Tibial artery (tissue), 4 donors: ENCODE data around the gene IGF1R.
A peak's percentile ranks its signal among the peaks of the same experiment; 100 is the strongest.

Source experiments
- DNase-seq, 2 donors: peaks; one replicate each; pipeline ENCODE4 v3.0.0-alpha.2; 2019
- H3K27ac ChIP-seq, 2 donors: fragments of 200-600 bp; sonication (generic) in 1 of 2; 1 replicate in 1 of 2; 2 replicates in 1 of 2; pipeline ENCODE4 v1.5.1; 2018 to 2019; ENCODE audit warnings: mild to moderate bottlenecking in 1 of 2
- H3K27me3 ChIP-seq, 2 donors: fragments of 200-600 bp; sonication (generic) in 1 of 2; one replicate each; pipeline versions ENCODE4 v1.5.1 to v1.6.0; 2016 to 2019
- H3K36me3 ChIP-seq, 3 donors: fragments of 200-600 bp; sonication (generic) in 2 of 3; one replicate each; pipeline ENCODE4 v1.5.1; 2016 to 2019; ENCODE audit warnings: mild to moderate bottlenecking in 2 of 3
- H3K4me1 ChIP-seq, 4 donors: fragments of 200-600 bp; sonication (generic) in 2 of 4; 1 replicate in 3 of 4; 2 replicates in 1 of 4; pipeline ENCODE4 v1.5.1; 2016 to 2019
- H3K4me3 ChIP-seq, 2 donors: fragments of 200-600 bp; sonication (generic) in 1 of 2; 1 replicate in 1 of 2; 2 replicates in 1 of 2; pipeline ENCODE4 v1.5.1; 2018 to 2019; ENCODE audit warnings: mild to moderate bottlenecking in 2 of 2
- H3K9me3 ChIP-seq, 3 donors: fragments of 200-600 bp; sonication (generic) in 1 of 3; one replicate each; pipeline ENCODE4 v1.5.1; 2016 to 2019
- intact Hi-C: fragments of 100-400 bp; cut with DNase I; formaldehyde crosslinking; loops from one replicate; pipeline ENCODE4 v1.15.0; 2023; ENCODE audit warnings: low total_unique reads
- TF ChIP-seq, protein P1 (sequence below), 2 experiments: fragments of 200-600 bp in 1 of 2; fragments of 450-650 bp in 1 of 2; IDR thresholded peaks; one replicate each; pipeline ENCODE4 v1.5.1; 2017 to 2019; ENCODE audit warnings: antibody characterized with exemption in 2 of 2, mild to moderate bottlenecking in 1 of 2, moderate library complexity in 1 of 2

Gene IGF1R

DNA sequence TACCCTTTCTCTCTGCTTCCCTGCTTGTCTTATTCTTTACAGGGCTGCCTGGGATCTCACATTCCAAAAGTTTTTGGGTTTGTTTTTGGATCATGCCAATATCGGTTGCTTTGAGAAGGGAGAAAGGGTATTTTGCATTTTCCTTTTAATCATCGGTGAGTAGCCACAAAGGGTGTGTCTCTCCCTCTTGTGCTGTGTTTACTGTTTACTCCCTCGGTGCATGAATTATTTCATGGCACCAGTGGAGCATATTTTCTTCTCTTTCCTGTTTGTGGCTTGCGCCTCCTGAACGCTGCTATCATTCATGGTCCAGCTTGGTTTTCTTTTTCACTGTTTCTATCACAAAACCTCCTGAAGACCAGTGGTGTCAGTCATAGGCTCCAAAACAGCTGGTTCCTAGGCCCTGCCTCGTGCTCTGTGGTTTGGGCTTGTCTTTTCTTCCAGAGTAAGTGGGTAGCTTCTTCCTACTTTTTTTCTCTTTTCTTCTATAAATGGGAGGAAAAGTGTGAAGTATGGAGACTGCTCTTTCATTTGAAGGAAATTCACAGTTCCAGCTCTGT, 54.9 kb downstream of the IGF1R start:
- H3K4me1 ChIP-seq = peaks cover 3 to 92% (median 61%) of the 10 kb centered on the region in 4 donors

DNA sequence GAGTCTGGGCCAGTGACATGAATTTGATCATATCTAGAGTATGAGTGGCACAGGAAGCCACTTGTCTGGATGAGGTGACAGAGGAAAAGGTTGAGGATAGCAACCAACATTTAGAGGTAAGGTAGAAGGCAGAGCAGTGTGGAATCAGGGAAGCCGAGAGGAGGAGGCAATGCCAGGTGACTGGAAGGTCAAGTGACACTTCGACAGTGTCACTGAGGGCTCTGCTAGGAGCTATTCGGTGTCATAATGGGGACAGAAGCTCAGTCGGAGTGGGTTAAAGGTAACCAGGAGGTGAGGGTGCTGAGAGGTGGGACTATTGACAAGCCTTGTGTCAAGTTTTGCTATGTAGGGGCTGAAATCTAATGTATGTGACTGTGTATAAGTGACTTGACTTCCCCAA, 56.7 kb downstream of the IGF1R start:
- peaks cover 3 to 92% (median 62%) of the 10 kb centered on the region in 4 donors for H3K4me1 ChIP-seq
- no peaks in the 10 kb centered on the region for H3K27me3 ChIP-seq
- H3K27ac ChIP-seq = no peak overlapping the region
- intact Hi-C loops = no loop called here
- DNase-seq = no peak
- H3K4me3 ChIP-seq = no peak overlapping the region
- H3K36me3 ChIP-seq = peaks cover 9 to 13% (median 11%) of the 10 kb centered on the region in 3 donors
- no peaks in the 10 kb centered on the region for H3K9me3 ChIP-seq
- TF ChIP-seq, protein P1, sequence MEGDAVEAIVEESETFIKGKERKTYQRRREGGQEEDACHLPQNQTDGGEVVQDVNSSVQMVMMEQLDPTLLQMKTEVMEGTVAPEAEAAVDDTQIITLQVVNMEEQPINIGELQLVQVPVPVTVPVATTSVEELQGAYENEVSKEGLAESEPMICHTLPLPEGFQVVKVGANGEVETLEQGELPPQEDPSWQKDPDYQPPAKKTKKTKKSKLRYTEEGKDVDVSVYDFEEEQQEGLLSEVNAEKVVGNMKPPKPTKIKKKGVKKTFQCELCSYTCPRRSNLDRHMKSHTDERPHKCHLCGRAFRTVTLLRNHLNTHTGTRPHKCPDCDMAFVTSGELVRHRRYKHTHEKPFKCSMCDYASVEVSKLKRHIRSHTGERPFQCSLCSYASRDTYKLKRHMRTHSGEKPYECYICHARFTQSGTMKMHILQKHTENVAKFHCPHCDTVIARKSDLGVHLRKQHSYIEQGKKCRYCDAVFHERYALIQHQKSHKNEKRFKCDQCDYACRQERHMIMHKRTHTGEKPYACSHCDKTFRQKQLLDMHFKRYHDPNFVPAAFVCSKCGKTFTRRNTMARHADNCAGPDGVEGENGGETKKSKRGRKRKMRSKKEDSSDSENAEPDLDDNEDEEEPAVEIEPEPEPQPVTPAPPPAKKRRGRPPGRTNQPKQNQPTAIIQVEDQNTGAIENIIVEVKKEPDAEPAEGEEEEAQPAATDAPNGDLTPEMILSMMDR (IDR thresholded peaks at IDR 0.05) = no peak

More for the DNA sequence above, 54.9 kb downstream of the IGF1R start:
- no peaks in the 10 kb centered on the region for H3K27me3 ChIP-seq
- H3K9me3 ChIP-seq = no peaks in the 10 kb centered on the region
- peaks cover 8 to 12% (median 9%) of the 10 kb centered on the region in 3 donors for H3K36me3 ChIP-seq
- intact Hi-C loops = no loop called here
- DNase-seq = no peak
- no peak overlapping the region for H3K4me3 ChIP-seq
- H3K27ac ChIP-seq = peak overlapping the region in 1 of 2 donors; percentile 43
- TF ChIP-seq, protein P1 (IDR thresholded peaks at IDR 0.05) = no peak

DNA sequence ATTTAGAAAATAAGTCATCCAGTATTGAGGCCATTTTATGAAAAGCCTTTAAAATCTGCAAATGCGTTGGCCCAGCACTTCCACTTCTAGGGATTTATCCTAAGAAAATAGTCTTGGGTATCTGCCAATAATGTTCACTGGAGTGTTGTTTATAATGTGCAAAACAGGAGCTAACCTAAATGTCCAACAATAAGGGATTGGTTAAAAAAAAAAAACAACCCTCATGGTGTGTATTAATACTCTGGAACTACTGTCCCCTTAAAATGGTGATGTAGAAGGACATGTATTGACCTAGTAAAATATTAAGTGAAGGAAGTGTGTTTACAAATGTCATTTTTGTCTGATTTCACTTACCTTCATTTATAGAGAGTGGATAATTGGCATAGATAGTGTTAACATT, 58.0 kb downstream of the IGF1R start:
- Histone ChIP-seq H3K4me3 (no peak overlapping the region), H3K9me3 (no peaks in the 10 kb centered on the region), H3K27me3 (no peaks in the 10 kb centered on the region), H3K36me3 (peaks cover 15 to 20% (median 18%) of the 10 kb centered on the region in 3 donors), H3K27ac (no peak overlapping the region), H3K4me1 (peaks cover 3 to 86% (median 56%) of the 10 kb centered on the region in 4 donors)
- TF ChIP-seq, protein P1 (IDR thresholded peaks at IDR 0.05) = no peak
- intact Hi-C loops = no loop called here
- no peak for DNase-seq

DNA sequence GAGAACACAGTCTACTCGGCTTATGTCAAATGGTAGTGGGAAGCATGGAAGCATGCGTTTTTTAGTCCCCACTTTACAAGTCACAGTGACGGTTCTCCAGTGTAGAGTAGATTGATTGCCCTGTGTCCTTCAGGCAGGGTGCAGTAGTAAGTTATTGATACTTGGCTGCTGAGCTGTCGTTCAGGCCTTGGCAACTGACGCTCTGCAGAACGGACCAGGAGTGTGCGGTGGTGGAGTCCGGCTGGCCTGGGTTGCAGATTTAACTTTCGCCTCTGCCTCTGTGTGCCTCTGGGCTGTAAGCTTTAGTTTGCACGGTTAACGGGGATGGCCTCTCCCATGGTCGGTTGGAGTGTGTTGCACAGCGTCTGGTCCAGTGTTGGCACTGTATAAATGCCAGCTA, 58.6 kb downstream of the IGF1R start:
- Histone ChIP-seq H3K36me3 (peaks cover 21 to 24% (median 23%) of the 10 kb centered on the region in 3 donors), H3K27ac (no peak overlapping the region), H3K4me1 (peaks cover 3 to 81% (median 54%) of the 10 kb centered on the region in 4 donors), H3K9me3 (peaks cover 0 to 3% (median 0%) of the 10 kb centered on the region in 3 donors), H3K4me3 (no peak overlapping the region), H3K27me3 (no peaks in the 10 kb centered on the region)
- intact Hi-C loops = no loop called here
- TF ChIP-seq, protein P1 (IDR thresholded peaks at IDR 0.05) = no peak
- no peak for DNase-seq

DNA sequence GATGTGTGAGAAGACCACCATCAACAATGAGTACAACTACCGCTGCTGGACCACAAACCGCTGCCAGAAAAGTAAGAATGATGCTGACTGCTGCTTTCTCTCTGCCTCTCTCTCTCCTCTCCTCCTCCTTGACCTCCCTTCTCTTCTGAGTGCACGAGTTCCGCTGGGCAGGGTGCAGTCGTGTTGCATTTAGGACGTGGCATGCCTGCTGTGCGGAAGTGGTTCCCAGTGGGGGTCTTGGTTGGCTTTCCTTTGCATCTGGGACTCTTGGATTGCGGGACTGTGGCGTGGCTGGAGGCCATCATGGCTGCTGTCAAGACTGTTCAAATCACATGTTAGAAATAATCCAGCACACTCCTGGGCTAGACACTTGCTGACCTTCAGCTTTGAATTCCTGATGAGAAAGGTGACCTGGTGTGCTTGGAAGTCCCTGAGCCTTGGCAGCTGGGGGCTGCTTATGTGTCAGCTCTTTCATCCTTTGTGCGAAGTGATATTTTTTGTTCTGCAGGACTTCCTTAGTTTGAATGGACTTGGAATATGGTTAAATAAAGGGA, 59.8 kb downstream of the IGF1R start:
- intact Hi-C loops = no loop called here
- Histone ChIP-seq H3K27me3 (no peaks in the 10 kb centered on the region), H3K4me3 (no peak overlapping the region), H3K36me3 (peaks cover 23 to 31% (median 23%) of the 10 kb centered on the region in 3 donors), H3K9me3 (peaks cover 0 to 3% (median 0%) of the 10 kb centered on the region in 3 donors), H3K4me1 (peaks cover 3 to 76% (median 51%) of the 10 kb centered on the region in 4 donors), H3K27ac (no peak overlapping the region)
- TF ChIP-seq, protein P1 (IDR thresholded peaks at IDR 0.05) = no peak
- DNase-seq = no peak
